Breast epithelium (tissue), 4 donors: ENCODE results near the gene PIGT. TPM values are rescaled to one million over a fixed set of nuclear protein-coding genes. Genes with fewer than 3 reads are reported as not detected.

Experiments
- DNase-seq, 2 donors: peaks; one replicate each; pipeline ENCODE4 v3.0.0-alpha.2; 2019; ENCODE audit warnings: low spot score in 2 of 2
- H3K27ac ChIP-seq, 2 donors: fragments of 200-600 bp; sonication (generic) in 1 of 2; one replicate each; pipeline ENCODE4 v1.5.1; 2016 to 2019; ENCODE audit warnings: mild to moderate bottlenecking in 1 of 2
- H3K27me3 ChIP-seq, 2 donors: fragments of 200-600 bp; sonication (generic) in 1 of 2; one replicate each; pipeline versions ENCODE4 v1.5.1 to v1.6.0; 2017 to 2019; ENCODE audit warnings: control low read depth in 1 of 2, mild to moderate bottlenecking in 1 of 2
- H3K36me3 ChIP-seq: fragments of 200-600 bp; one replicate; pipeline ENCODE4 v1.5.1; 2019
- H3K4me1 ChIP-seq, 2 donors: fragments of 200-600 bp; sonication (generic); one replicate each; pipeline ENCODE4 v1.5.1; 2016 to 2019; ENCODE audit warnings: control low read depth in 1 of 2
- H3K4me3 ChIP-seq, 3 donors: fragments of 200-600 bp; sonication (generic); 1 replicate in 2 of 3; 2 replicates in 1 of 3; pipeline ENCODE4 v1.5.1; 2016 to 2019; ENCODE audit warnings: mild to moderate bottlenecking in 3 of 3, moderate library complexity in 2 of 3
- H3K9me3 ChIP-seq, 2 donors: fragments of 200-600 bp; sonication (generic) in 1 of 2; one replicate each; pipeline ENCODE4 v1.5.1; 2016 to 2019; ENCODE audit warnings: control low read depth in 1 of 2
- CTCF ChIP-seq, 3 donors: fragments of 450-650 bp; IDR thresholded peaks; one replicate each; pipeline ENCODE4 v1.5.1; 2016 to 2017; ENCODE audit warnings: antibody characterized with exemption in 3 of 3, mild to moderate bottlenecking in 3 of 3, moderate library complexity in 3 of 3
- POLR2A ChIP-seq: fragments of 450-650 bp; IDR thresholded peaks from one replicate; pipeline ENCODE4 v1.6.1; 2016; ENCODE audit warnings: antibody characterized with exemption, mild to moderate bottlenecking, moderate library complexity
- POLR2AphosphoS5 ChIP-seq, 3 donors: sonication (generic); formaldehyde crosslinking; IDR thresholded peaks; one replicate each; pipeline ENCODE4 v1.6.1; 2017; ENCODE audit warnings: antibody characterized with exemption in 3 of 3
- intact Hi-C: fragments of 100-400 bp; cut with DNase I; formaldehyde crosslinking; loops from one replicate; pipeline ENCODE4 v1.15.1; 2023; ENCODE audit warnings: low total_unique reads
- total RNA-seq, 3 donors: library from RNA; depleted of rRNA; stranded (reverse); fragments of >200 nt; gene quantifications; one replicate each; pipeline ENCODE4 v1.1.0, GENCODE V29; 2016

The PIGT gene
- 100 to 1,000 TPM in 1 of 3 donors, 10 to 100 TPM in 2; 74.1 to 103 (median 76.7) TPM for total RNA-seq

GRCh38 chr20:45415822-45416637 lies at the start of gene PIGT:
Gene PIGT (plus strand): TSS chr20:45416141. CDS start chr20:45416157, 16 bp downstream.
- TF ChIP-seq POLR2AphosphoS5 (IDR thresholded peaks at IDR 0.05) (peak; percentile 89 to 92 (median 91)), POLR2A (peak; percentile 88), CTCF (IDR thresholded peaks at IDR 0.05) (peak in 1 of 3 donors; percentile 11)
- no peaks in the 10 kb centered on the region for H3K27me3 ChIP-seq
- H3K36me3 ChIP-seq = no peaks in the 10 kb centered on the region
- H3K27ac ChIP-seq = peak within 1 kb of the TSS; percentile 91 to 92
- H3K4me3 ChIP-seq = peak within 1 kb of the TSS; percentile 64 to 92 (median 69)
- intact Hi-C loops = loop anchor here (5.0 kb wide), 1 partner anchor 694 kb away; no protein-coding TSS in a partner anchor
- peaks cover 5 to 13% of the 10 kb centered on the region in 2 donors for H3K4me1 ChIP-seq
- DNase-seq = peak; percentile 74 to 84
- H3K9me3 ChIP-seq = no peaks in the 10 kb centered on the region

- Histone ChIP-seq H3K27ac (no peak overlapping the region), H3K4me3 (no peak overlapping the region), H3K9me3 (no peaks in the 10 kb centered on the region), H3K4me1 (peaks cover 0 to 12% of the 10 kb centered on the region in 2 donors), H3K27me3 (no peaks in the 10 kb centered on the region), H3K36me3 (peaks cover 8% of the 10 kb centered on the region)
- DNase-seq = no peak
- TF ChIP-seq POLR2A (no peak), CTCF (IDR thresholded peaks at IDR 0.05) (no peak), POLR2AphosphoS5 (IDR thresholded peaks at IDR 0.05) (no peak)
- intact Hi-C loops = no loop called here
Measured at GRCh38 chr20:45366192-45366591, 49.7 kb upstream of the PIGT start.

GRCh38 chr20:45366631-45367030 lies 49.3 kb upstream of the PIGT start:
- Histone ChIP-seq H3K27me3 (no peaks in the 10 kb centered on the region), H3K9me3 (no peaks in the 10 kb centered on the region), H3K4me1 (peaks cover 0 to 12% of the 10 kb centered on the region in 2 donors), H3K36me3 (peaks cover 8% of the 10 kb centered on the region), H3K4me3 (no peak overlapping the region), H3K27ac (no peak overlapping the region)
- intact Hi-C loops = no loop called here
- TF ChIP-seq POLR2A (no peak), POLR2AphosphoS5 (IDR thresholded peaks at IDR 0.05) (no peak), CTCF (IDR thresholded peaks at IDR 0.05) (no peak)
- DNase-seq = no peak

- intact Hi-C loops = no loop called here
- H3K36me3 ChIP-seq = peaks cover 8% of the 10 kb centered on the region
Measured at GRCh38 chr20:45367126-45367525, 48.8 kb upstream of the PIGT start.

More at GRCh38 chr20:45367126-45367525, 48.8 kb upstream of the PIGT start:
- Histone ChIP-seq H3K27ac (no peak overlapping the region), H3K4me1 (peaks cover 0 to 12% of the 10 kb centered on the region in 2 donors), H3K9me3 (no peaks in the 10 kb centered on the region), H3K4me3 (no peak overlapping the region), H3K27me3 (no peaks in the 10 kb centered on the region)
- TF ChIP-seq POLR2AphosphoS5 (IDR thresholded peaks at IDR 0.05) (no peak), POLR2A (no peak), CTCF (IDR thresholded peaks at IDR 0.05) (no peak)
- no peak for DNase-seq
